ENCODE measurements around the gene KCNC1. TPM values are rescaled to one million over a fixed set of nuclear protein-coding genes. Genes with fewer than 3 reads are reported as not detected.

The KCNC1 gene
- polyA plus RNA-seq, 1 experiment: not detected

GRCh38 chr11:17792161-17792560 lies 57.6 kb downstream of the KCNC1 start:
- TF ChIP-seq, protein P1, sequence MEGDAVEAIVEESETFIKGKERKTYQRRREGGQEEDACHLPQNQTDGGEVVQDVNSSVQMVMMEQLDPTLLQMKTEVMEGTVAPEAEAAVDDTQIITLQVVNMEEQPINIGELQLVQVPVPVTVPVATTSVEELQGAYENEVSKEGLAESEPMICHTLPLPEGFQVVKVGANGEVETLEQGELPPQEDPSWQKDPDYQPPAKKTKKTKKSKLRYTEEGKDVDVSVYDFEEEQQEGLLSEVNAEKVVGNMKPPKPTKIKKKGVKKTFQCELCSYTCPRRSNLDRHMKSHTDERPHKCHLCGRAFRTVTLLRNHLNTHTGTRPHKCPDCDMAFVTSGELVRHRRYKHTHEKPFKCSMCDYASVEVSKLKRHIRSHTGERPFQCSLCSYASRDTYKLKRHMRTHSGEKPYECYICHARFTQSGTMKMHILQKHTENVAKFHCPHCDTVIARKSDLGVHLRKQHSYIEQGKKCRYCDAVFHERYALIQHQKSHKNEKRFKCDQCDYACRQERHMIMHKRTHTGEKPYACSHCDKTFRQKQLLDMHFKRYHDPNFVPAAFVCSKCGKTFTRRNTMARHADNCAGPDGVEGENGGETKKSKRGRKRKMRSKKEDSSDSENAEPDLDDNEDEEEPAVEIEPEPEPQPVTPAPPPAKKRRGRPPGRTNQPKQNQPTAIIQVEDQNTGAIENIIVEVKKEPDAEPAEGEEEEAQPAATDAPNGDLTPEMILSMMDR (IDR thresholded peaks at IDR 0.05; ENCODE audit: insufficient read depth, low read depth, low read length): no peak
- no peak for DNase-seq (ENCODE audit: low read depth)
- ChIA-PET CTCF (interaction anchor here (1.9 kb wide), 1 partner anchor 187 kb away, joined by 7 read pairs; no protein-coding TSS in a partner anchor), POLR2A (no interaction called here)
- Histone ChIP-seq H3K27me3 (ENCODE audit: control insufficient read depth, insufficient read depth, low read length) (no peaks in the 10 kb centered on the region), H3K36me3 (ENCODE audit: control insufficient read depth, insufficient read depth, low read length) (no peaks in the 10 kb centered on the region), H3K4me3 (ENCODE audit: low read depth, low read length) (no peak overlapping the region)

GRCh38 chr11:17793642-17794170 lies 59.1 kb downstream of the KCNC1 start:
- no peak for DNase-seq (ENCODE audit: low read depth)
- Histone ChIP-seq H3K4me3 (ENCODE audit: low read depth, low read length) (no peak overlapping the region), H3K27me3 (ENCODE audit: control insufficient read depth, insufficient read depth, low read length) (no peaks in the 10 kb centered on the region), H3K36me3 (ENCODE audit: control insufficient read depth, insufficient read depth, low read length) (no peaks in the 10 kb centered on the region)
- POLR2A ChIA-PET: no interaction called here
- TF ChIP-seq, protein P1 (IDR thresholded peaks at IDR 0.05; ENCODE audit: insufficient read depth, low read depth, low read length): no peak
- CTCF ChIA-PET: interaction anchor here (0.9 kb wide), 1 partner anchor 13 kb away, joined by 4 read pairs; no protein-coding TSS in a partner anchor

DNA sequence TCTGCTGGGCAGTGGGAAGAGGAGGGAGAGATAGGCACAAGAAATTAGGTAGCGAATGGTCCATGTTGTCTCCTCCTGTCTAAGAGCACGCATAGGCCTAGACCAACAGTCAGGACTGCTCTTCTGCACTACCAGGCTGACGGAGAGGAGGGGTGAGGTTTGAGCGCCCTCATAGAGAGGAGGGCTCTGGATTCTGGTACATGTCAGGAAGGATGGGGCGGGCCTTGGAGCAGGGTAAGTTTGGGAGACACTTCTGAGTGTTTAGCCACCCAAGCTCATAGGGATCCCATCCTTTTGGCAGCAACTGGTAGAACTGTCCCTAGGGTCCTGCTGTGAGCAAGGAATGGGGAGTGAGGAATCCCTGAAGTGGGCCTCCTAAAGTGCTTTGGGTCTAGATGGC lies 60.4 kb downstream of the KCNC1 start:
- no peaks in the 10 kb centered on the region for H3K36me3 ChIP-seq (ENCODE audit: control insufficient read depth, insufficient read depth, low read length)
- ChIA-PET CTCF (no interaction called here), POLR2A (no interaction called here)
- no peaks in the 10 kb centered on the region for H3K27me3 ChIP-seq (ENCODE audit: control insufficient read depth, insufficient read depth, low read length)
- TF ChIP-seq, protein P1 (IDR thresholded peaks at IDR 0.05; ENCODE audit: insufficient read depth, low read depth, low read length): no peak
- no peak for DNase-seq (ENCODE audit: low read depth)
- H3K4me3 ChIP-seq (ENCODE audit: low read depth, low read length): no peak overlapping the region

GRCh38 chr11:17796154-17796553 lies 61.6 kb downstream of the KCNC1 start:
- ChIA-PET CTCF (no interaction called here), POLR2A (no interaction called here)
- DNase-seq (ENCODE audit: low read depth): no peak
- Histone ChIP-seq H3K4me3 (ENCODE audit: low read depth, low read length) (no peak overlapping the region), H3K27me3 (ENCODE audit: control insufficient read depth, insufficient read depth, low read length) (no peaks in the 10 kb centered on the region), H3K36me3 (ENCODE audit: control insufficient read depth, insufficient read depth, low read length) (no peaks in the 10 kb centered on the region)
- TF ChIP-seq, protein P1 (IDR thresholded peaks at IDR 0.05; ENCODE audit: insufficient read depth, low read depth, low read length): no peak

- TF ChIP-seq, protein P1 (IDR thresholded peaks at IDR 0.05; ENCODE audit: insufficient read depth, low read depth, low read length): no peak
- H3K4me3 ChIP-seq (ENCODE audit: low read depth, low read length): no peak overlapping the region
- CTCF ChIA-PET: interaction anchor here (0.6 kb wide), 1 partner anchor 117 kb away, joined by 3 read pairs; no protein-coding TSS in a partner anchor
- POLR2A ChIA-PET: no interaction called here
- no peaks in the 10 kb centered on the region for H3K36me3 ChIP-seq (ENCODE audit: control insufficient read depth, insufficient read depth, low read length)
- no peak for DNase-seq (ENCODE audit: low read depth)
- no peaks in the 10 kb centered on the region for H3K27me3 ChIP-seq (ENCODE audit: control insufficient read depth, insufficient read depth, low read length)
These were observed 63.7 kb downstream of the KCNC1 start for GRCh38 chr11:17798253-17798652.
